HCT116 (cell line): ENCODE data around the gene CBX3.

ENCODE experiments used
- CTCF ChIP-seq, 3 experiments: fragments of 200-600 bp in 1 of 3; sonication (generic) in 1 of 3; IDR thresholded peaks in 2 of 3; conservative IDR thresholded peaks in 1 of 3; 2 replicates each; pipeline ENCODE4 v1.5.1; 2012 to 2017; ENCODE audit warnings: low read depth in 2 of 3, low read length in 2 of 3, antibody characterized with exemption in 1 of 3, borderline replicate concordance in 1 of 3, control low read depth in 1 of 3, mild to moderate bottlenecking in 1 of 3, mixed read lengths in 1 of 3, mixed run types in 1 of 3, moderate library complexity in 1 of 3; ENCODE audit not compliant: insufficient read depth in 1 of 3
- EZH2 ChIP-seq: fragments of 200-600 bp; sonication (generic); IDR thresholded peaks from 2 replicates; pipeline ENCODE4 v1.6.1; 2017; ENCODE audit warnings: antibody characterized with exemption, mixed run types
- EZH2phosphoT487 ChIP-seq: fragments of 200-600 bp; IDR thresholded peaks from 2 replicates; pipeline ENCODE4 v1.6.1; 2018; ENCODE audit warnings: antibody characterized with exemption, borderline replicate concordance
- JUND ChIP-seq: IDR thresholded peaks from 2 replicates; pipeline ENCODE4 v1.6.1; 2012
- MAX ChIP-seq: IDR thresholded peaks from 2 replicates; pipeline ENCODE4 v1.6.1; 2012
- POLR2A ChIP-seq: IDR thresholded peaks from 2 replicates; pipeline ENCODE4 v1.7.0; 2011; ENCODE audit warnings: borderline replicate concordance; ENCODE audit not compliant: insufficient read depth, insufficient read length; ENCODE audit errors: extremely low read depth
- POLR2AphosphoS5 ChIP-seq: IDR thresholded peaks from 2 replicates; pipeline ENCODE4 v1.6.1; 2011; ENCODE audit warnings: mild to moderate bottlenecking, low read depth, low read length, moderate library complexity
- RAD21 ChIP-seq: IDR thresholded peaks from 2 replicates; pipeline ENCODE4 v1.6.1; 2012; ENCODE audit warnings: low read depth, mild to moderate bottlenecking
- REST ChIP-seq: IDR thresholded peaks from 2 replicates; pipeline ENCODE4 v1.6.1; 2012; ENCODE audit warnings: low read depth
- SIN3A ChIP-seq: IDR thresholded peaks from 2 replicates; pipeline ENCODE4 v1.6.1; 2012; ENCODE audit warnings: low read depth
- SP1 ChIP-seq: IDR thresholded peaks from 2 replicates; pipeline ENCODE4 v1.6.1; 2012; ENCODE audit warnings: low read depth
- ZBTB33 ChIP-seq: IDR thresholded peaks from 2 replicates; pipeline ENCODE4 v1.6.1; 2011; ENCODE audit warnings: mild to moderate bottlenecking, low read length, moderate library complexity; ENCODE audit not compliant: insufficient replicate concordance; ENCODE audit errors: extremely low read depth
- ZNF274 ChIP-seq: fragments of 200-500 bp; sonication (Bioruptor generic); IDR thresholded peaks from 2 replicates; pipeline ENCODE4 v1.6.1; 2014; ENCODE audit warnings: mild to moderate bottlenecking, low read depth, low read length, inconsistent platforms

GRCh38 chr7:26198781-26199169 lies 2.8 kb upstream of the CBX3 start:
- TF ChIP-seq POLR2A, result no peak
- TF ChIP-seq CTCF (IDR thresholded peaks at IDR 0.05 in 2 of 3, conservative IDR thresholded peaks at IDR 0.05 in 1 of 3; ENCODE audit: borderline replicate concordance in 1 of 3, insufficient read depth in 1 of 3, low read depth in 2 of 3, low read length in 2 of 3), result no peak
- no peak for TF ChIP-seq REST
- no peak for TF ChIP-seq SIN3A
- TF ChIP-seq POLR2AphosphoS5, result no peak
- TF ChIP-seq RAD21, result no peak
- TF ChIP-seq SP1, result no peak
- TF ChIP-seq MAX, result no peak
- no peak for TF ChIP-seq JUND
- no peak for TF ChIP-seq ZNF274
- TF ChIP-seq EZH2phosphoT487, result no peak
- TF ChIP-seq EZH2, result no peak
- TF ChIP-seq ZBTB33, result no peak
